ENCODE data around the gene NIPA2. TPM values are rescaled to one million over a fixed set of nuclear protein-coding genes. Genes with fewer than 3 reads are reported as not detected.

NIPA2 gene
- total and polyA plus RNA-seq, 2 of the 13 experiments (the other 11 are each of a cell fraction or from before 2014, with no cell fraction given) = 29.0 to 56.2 TPM

- TF ChIP-seq SALL2 (CRISPR knock-in tag; IDR thresholded peaks at IDR 0.05) (no peak), FOXJ3 (CRISPR knock-in tag; IDR thresholded peaks at IDR 0.05; ENCODE audit: borderline replicate concordance) (no peak), HDAC1 (CRISPR knock-in tag; IDR thresholded peaks at IDR 0.05) (no peak), CBX5 (CRISPR knock-in tag; IDR thresholded peaks at IDR 0.05; ENCODE audit: borderline replicate concordance) (no peak), ZIK1 (CRISPR knock-in tag; IDR thresholded peaks at IDR 0.05; ENCODE audit: borderline replicate concordance, low read depth) (no peak), ZNF143 (CRISPR knock-in tag; IDR thresholded peaks at IDR 0.05) (no peak), ZBTB37 (CRISPR knock-in tag; IDR thresholded peaks at IDR 0.05) (no peak), GTF2F1 (IDR thresholded peaks at IDR 0.05; ENCODE audit: low read length) (no peak), ZZZ3 (CRISPR knock-in tag; IDR thresholded peaks at IDR 0.05; ENCODE audit: borderline replicate concordance) (no peak), TARDBP (CRISPR knock-in tag; IDR thresholded peaks at IDR 0.05) (no peak), ZNF878 (CRISPR knock-in tag; IDR thresholded peaks at IDR 0.05) (no peak), KAT8 (CRISPR knock-in tag; IDR thresholded peaks at IDR 0.05) (no peak), KDM3A (CRISPR knock-in tag; IDR thresholded peaks at IDR 0.05; ENCODE audit: low read depth) (no peak), NFAT5 (CRISPR knock-in tag; IDR thresholded peaks at IDR 0.05) (no peak), ZKSCAN1 (IDR thresholded peaks at IDR 0.05; ENCODE audit: low read length) (no peak), HNRNPK (IDR thresholded peaks at IDR 0.05; ENCODE audit: low read depth, low read length, poor library complexity, severe bottlenecking) (no peak), SATB2 (CRISPR knock-in tag; IDR thresholded peaks at IDR 0.05) (no peak), SAFB2 (CRISPR knock-in tag; IDR thresholded peaks at IDR 0.05; ENCODE audit: borderline replicate concordance, low read depth) (no peak), TBX2 (CRISPR knock-in tag; IDR thresholded peaks at IDR 0.05; ENCODE audit: borderline replicate concordance) (peak; percentile 71; the same call in 1 of the 2 replicates), ZFP37 (CRISPR knock-in tag; IDR thresholded peaks at IDR 0.05; ENCODE audit: borderline replicate concordance) (no peak), ZNF674 (CRISPR knock-in tag; IDR thresholded peaks at IDR 0.05; ENCODE audit: low read depth) (no peak), ZMYM4 (CRISPR knock-in tag; IDR thresholded peaks at IDR 0.05) (no peak)
- TF ChIP-seq, protein P1, sequence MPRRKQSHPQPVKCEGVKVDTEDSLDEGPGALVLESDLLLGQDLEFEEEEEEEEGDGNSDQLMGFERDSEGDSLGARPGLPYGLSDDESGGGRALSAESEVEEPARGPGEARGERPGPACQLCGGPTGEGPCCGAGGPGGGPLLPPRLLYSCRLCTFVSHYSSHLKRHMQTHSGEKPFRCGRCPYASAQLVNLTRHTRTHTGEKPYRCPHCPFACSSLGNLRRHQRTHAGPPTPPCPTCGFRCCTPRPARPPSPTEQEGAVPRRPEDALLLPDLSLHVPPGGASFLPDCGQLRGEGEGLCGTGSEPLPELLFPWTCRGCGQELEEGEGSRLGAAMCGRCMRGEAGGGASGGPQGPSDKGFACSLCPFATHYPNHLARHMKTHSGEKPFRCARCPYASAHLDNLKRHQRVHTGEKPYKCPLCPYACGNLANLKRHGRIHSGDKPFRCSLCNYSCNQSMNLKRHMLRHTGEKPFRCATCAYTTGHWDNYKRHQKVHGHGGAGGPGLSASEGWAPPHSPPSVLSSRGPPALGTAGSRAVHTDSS (CRISPR knock-in tag; conservative IDR thresholded peaks at IDR 0.05) = no peak
These were observed 6.2 kb downstream of the NIPA2 start (continued) for GRCh38 chr15:22844421-22845288.
